NCI-H146 (cell line): ENCODE measurements around the gene DHTKD1.

Experiments
- DNase-seq: peaks from one replicate; lab custom pipeline; 2025; lab: John Stamatoyannopoulos, UW

The DHTKD1 gene, protein sequence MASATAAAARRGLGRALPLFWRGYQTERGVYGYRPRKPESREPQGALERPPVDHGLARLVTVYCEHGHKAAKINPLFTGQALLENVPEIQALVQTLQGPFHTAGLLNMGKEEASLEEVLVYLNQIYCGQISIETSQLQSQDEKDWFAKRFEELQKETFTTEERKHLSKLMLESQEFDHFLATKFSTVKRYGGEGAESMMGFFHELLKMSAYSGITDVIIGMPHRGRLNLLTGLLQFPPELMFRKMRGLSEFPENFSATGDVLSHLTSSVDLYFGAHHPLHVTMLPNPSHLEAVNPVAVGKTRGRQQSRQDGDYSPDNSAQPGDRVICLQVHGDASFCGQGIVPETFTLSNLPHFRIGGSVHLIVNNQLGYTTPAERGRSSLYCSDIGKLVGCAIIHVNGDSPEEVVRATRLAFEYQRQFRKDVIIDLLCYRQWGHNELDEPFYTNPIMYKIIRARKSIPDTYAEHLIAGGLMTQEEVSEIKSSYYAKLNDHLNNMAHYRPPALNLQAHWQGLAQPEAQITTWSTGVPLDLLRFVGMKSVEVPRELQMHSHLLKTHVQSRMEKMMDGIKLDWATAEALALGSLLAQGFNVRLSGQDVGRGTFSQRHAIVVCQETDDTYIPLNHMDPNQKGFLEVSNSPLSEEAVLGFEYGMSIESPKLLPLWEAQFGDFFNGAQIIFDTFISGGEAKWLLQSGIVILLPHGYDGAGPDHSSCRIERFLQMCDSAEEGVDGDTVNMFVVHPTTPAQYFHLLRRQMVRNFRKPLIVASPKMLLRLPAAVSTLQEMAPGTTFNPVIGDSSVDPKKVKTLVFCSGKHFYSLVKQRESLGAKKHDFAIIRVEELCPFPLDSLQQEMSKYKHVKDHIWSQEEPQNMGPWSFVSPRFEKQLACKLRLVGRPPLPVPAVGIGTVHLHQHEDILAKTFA

DNA sequence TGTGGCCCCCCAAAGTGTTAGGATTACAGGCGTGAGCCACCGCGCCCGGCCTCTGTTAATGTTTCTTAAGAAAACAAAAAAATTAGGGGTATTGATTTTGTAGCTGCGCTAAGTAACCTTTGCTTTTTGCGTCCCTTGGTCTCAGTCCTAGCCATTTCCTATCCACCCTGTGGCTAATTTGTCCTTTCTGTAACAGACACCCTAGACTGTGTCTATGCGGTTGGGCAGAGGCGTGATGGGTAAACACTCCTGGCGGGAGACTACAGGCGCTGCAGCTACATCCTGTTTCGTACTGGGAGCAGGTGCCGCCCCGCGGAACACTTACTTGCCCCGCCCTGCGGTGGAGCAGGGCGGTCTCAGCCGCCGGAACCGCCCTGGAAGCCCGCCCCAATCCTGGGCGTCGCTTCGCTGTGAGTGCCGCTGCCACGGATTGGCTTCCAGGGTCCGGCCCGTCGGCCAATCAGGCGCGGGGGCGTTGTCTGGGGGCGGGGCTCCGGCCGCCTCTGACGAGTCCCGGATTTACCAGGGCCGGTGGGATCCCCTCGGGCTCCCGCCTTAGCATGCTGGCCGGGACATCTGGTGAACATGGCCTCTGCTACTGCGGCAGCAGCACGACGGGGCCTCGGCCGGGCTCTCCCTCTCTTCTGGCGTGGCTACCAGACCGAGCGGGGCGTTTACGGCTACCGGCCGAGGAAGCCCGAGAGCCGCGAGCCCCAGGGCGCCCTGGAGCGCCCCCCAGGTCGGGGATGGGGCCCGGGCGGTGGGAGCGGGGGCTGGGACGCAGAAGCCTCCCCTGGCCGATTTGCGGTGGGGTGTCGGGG, at the start of gene DHTKD1:
Gene DHTKD1, plus strand, starts transcription at position 506 of the 821 bp plus-strand sequence. Its CDS starts 80 bp downstream, at position 586.
- DNase-seq: peak; percentile 100

DNA sequence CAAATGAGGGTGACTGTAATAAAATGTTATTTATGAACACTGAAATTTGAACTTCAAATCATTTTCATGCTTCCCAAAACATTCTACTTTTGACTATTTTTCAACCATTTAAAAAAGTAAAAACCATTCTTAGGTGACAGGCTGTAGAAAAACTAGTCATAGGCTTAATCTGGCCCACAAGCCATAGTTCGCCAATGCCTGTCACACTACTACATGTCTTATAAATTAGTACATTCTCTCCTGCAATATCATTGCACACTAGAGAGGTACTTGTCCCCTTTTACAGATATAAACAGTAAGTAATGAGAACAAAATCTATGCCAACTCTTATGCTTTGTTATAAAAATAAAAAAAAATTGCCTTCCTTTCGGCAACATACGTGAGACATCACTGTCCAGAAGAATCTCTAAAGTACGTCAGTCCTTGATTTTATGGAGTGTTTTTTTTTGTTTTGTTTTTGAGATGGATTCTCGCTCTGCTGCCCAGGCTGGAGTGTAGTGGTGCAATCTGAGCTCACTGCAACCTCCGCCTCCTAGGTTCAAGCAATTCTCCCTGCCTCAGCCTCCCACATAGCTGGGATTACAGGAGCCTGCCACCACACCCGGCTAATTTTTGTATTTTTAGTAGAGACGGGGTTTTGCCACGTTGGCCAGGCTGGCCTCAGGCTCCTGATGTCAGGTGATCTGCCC, 49.3 kb upstream of the DHTKD1 start:
- no peak for DNase-seq

DNA sequence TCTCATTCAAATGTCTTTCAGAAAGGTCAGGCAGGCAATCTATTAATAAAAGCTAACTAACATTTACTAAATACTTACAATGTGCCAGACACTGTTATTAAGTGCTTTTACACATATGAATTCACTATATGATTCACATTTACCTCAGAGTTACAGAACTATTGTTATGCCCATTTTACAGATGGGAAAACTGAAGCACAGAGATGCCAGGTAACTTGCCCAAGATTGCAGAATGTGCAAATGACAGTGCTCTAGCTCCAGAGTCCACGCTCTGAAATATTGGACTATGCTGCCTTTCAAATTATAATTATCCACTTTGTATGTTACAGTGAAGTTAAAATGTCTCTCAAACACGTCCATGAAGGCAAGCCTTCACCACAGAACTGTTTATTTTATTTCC, 48.2 kb upstream of the DHTKD1 start:
- DNase-seq: no peak

DNA sequence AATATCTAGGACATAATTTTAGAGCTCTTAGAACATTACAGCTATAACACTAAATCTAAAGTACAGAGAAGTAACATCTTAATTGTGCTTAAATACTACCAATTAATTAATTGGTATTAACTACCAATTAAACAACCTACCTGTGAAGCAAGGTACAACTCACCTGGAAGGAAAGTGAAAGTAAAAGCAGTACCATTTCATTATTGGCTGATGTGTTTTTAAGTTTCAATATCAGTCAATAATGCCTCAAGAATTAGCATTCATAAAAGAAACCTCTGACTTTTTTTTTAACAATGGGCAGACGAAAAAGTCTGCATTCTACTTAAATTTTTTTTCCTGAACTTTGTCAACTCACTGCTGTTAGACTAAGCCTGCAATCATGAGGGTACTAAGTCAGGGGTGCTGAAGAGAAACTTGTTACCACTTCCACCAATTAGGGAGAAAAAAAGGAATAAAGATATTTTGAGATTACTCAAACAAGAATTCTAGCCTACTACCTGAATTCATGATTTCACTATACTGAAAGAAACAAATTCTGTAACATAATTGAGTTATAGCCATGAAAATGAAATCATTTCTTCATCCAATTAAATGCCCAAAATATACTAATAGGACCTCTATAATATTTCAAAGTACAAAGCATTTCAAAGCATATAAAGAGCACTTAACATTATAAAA, 46.0 kb upstream of the DHTKD1 start:
- DNase-seq: no peak

DNA sequence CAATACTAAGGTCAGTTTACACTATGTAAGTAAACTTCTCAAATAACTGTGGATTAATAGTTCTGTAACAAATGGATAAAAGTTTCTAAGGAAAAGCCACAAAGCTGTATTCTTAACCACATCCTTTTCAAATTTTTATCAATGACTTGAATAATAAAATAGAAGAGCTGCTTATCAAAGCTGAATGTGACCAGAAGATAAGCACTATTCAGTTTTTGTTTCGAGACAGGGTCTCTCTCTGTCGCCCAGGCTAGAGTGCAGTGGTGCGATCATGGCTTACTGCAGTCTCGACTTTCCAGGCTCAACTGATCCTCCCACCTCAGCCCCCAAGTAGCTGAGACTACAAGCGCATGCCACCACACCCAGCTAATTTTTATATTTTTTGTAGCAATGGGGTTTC, 43.2 kb upstream of the DHTKD1 start:
- DNase-seq: no peak

DNA sequence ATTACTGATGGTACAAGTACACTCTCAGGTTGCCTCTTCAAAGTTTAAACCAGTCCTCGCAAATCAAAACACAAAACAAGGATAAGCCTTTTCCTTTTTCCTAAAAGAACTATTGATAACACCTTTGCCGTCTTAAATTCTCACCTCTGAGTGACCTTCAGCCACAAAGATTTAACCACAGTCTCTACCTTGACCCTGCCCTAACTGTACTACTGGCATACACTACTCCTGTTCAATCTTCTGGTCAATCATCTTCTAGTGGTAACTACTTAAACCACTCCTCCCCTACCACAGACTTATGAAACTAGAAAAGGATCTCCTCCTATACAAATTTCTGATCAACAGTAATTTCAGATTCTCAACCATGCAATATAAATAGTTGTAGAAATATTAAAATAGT, 41.2 kb upstream of the DHTKD1 start:
- no peak for DNase-seq

DNA sequence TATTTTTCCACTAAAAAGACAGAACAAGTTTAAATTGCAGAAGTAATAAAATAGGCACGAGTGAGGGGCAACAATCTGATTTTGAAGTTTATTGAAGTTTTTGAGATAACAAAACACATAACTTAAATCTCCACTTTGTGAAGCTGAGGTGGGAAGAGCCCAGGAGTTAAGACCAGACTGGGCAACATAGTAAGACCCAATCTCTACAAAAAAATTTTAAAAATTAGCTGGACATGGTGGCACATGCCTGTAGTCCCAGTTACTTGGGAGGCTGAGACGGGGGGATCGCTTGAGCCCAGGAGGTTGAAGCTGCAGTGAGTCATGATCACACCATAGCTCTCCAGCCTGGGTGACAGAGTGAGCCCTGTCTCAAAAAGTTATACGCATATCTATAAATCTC, 37.4 kb upstream of the DHTKD1 start:
- DNase-seq: no peak

DNA sequence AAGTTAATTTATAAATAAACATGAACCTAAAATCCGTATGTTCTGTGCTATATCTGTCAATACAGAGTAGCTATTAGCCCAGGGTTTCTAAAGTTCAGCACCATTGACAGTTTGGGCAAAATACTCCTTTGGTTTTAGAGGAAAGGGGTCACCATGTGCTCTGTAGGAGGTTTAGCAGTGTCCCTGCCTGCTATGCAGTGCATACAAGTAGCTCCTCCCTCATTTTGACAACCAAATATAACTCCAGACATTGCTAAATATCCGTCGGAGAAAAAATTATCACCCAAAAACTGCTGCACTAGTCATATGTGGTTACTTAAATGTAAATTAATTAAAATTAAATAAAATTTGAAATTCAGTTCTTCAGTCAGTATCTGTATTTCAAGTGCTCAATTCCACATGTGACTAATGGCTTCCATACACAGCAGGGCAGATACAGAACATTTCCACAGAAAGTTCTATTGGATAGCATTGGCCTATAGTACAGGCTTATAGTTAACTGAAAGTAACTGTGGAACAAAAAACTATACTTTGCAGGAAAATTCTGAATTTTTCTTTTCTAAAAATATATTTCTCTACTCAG, 32.6 kb upstream of the DHTKD1 start:
- no peak for DNase-seq

DNA sequence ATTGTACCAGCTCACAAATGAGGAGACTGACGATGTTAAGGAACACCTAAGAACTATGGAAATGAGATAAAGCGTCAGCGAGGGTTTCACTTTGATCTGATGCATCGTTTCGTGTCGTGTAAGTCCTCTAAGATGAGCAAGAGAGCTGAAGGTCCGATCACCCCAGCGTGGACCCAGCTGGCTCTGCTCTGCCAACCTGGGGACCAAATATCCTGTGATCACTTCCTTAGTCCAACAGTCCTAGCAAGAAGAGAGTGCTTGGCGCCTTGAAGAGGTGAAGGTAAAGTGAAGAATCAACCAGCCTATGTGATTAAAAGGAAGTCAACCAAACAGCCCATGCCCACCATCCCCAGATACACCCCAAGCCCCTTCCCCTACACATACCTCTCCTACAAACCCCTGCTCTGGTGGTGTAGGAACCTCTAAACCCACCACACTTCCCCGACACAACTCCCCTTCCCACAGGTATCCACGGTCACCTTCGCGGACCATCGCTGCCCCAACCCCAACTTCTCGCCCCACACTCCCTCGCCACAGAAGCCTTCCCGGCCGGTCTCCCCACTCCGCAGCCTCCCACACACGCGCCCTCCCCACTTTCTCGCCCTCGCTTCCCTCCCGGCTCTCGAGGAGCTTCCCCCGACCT, 26.9 kb upstream of the DHTKD1 start:
- peak; percentile 36 for DNase-seq

DNA sequence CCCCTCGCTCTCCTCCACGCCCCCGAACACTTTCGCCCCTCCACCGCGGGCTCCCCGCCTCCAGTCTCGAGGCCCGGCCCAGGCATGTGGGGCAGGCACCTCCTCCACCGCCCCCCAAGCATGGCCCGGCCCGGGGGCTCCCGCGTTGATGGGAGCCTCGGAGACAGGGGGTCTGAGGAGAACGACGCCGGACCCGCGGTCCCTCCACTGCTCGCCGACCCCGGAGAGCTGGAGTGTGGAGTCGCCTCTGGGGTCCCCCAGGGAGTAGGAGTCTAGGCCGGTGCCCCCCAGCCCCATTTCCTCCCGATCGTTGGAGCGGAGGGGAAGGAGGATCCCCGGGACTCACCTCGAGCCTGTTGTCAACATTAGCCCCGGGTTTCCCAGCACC, 26.4 kb upstream of the DHTKD1 start:
- peak; percentile 64 for DNase-seq

DNA sequence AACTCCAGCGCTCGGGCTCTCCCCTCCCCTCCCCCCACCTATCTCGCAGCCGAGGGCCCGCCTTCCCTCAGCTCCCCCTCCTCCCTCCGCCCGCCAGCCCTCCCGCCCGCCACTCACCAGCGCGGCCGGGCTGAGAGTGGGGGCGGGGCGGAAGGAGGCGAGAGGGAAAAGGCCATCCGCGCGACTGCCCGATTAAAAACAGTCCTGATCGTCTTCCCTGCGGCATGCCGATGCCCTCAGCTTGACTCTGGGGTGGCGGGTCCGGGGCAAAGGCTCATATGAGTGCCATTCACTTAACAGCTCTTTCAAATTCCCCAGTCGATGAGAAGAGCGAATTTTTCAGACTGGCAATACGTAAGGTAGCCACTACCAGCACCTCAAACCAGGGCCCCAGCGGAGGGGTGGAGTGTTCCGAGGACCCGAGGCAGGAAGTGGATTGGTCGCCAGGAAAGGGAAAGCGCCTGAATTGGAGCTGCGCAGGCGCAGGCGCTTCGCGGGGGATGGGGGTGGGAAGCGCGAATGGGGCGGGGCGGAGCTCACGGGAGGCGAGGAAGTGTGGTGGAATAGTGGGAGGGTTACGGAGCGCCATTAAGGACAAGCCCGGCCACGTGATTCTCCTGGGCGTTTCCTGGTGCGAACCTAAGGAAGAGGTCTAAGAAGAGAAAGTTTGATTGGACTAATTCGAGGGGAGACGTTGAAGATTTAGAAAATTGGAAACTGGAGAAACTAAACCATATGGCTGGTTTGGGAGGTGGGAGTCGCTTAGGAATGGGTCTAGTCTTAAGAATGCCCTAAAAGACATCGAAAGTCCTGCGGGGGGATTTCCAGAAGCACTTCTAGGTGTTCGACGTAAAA, 25.7 kb upstream of the DHTKD1 start, which contains the start of gene UPF2:
Gene UPF2, minus strand, starts transcription at position 13 of the 855 bp plus-strand sequence. CDS start 7,386 bp downstream, outside the sequence.
- peak; percentile 100 for DNase-seq

DNA sequence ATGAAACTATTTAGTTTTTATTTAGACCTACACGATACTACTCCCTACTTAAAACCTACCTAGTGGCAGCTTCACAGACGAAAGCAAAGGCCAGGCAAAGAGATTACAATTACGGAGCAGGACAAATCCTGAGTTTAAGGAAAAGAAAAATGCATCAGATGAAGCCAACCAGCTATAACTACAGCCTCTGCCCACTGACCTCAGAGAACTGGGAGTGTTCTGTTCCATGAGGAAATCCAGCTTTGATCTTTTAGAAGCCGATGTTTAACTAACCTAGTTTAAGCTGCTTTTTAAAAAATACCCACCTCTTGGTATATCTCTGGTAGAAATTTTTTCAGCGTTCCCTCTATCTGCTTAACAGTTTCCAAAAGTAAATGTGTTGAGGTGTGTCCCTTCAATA, 23.2 kb upstream of the DHTKD1 start:
- DNase-seq: no peak

DNA sequence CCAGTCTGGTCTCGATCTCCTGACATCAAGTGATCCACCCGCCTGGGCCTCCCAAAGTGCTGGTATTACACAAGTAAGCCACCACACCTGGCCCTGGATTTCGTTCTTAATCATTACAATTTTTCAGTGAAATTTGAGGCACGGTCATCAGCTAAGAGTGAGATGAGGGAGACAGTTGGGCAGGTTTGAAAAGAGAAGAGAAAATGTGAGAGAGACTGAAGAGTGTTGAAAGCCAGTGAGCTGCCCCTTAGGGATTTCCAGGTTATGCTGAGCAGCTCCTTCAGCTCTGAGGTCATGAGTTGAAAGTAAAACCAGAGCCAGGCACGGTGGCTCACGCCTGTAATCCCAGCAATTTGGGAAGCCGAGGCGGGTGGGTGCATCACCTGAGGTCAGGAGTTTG, 20.2 kb upstream of the DHTKD1 start:
- DNase-seq: no peak

DNA sequence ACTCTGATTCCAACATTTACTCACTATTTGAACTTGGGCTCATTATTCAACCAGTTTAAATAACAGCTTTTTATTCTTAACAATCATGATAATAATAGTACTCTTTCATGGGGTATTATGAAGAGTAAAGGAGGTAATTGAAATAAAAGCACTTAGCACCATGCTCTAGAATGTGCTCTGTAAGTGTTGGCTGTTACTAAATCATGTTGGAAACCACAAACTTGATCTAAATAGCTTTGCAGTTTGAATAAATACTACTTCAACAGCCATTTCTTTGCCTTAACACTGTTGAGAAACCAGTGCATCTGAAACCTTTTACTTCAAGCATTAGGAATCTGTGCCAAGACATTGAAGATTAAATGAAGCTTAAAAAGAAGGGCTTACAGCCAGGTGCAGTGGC, 18.2 kb upstream of the DHTKD1 start:
- DNase-seq: no peak

DNA sequence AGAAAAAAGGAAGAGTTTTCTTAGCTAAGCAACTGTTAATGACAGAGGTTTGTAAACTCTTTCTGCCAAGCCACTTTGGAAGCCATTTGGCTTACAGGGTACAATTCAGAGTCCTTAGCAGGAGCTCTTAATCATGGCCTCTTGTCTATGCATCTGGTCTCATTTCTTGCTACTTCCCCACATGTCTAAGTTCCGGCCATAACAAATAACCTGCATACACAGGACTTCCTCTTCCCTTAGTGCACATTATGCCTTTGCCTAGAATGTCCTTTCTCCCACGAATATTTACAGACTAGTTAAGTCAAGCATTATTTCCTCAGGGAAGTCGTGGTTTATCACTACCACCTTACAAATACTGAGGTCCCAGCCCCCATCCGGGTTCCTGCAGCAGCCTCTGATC, 17.5 kb upstream of the DHTKD1 start:
- no peak for DNase-seq

DNA sequence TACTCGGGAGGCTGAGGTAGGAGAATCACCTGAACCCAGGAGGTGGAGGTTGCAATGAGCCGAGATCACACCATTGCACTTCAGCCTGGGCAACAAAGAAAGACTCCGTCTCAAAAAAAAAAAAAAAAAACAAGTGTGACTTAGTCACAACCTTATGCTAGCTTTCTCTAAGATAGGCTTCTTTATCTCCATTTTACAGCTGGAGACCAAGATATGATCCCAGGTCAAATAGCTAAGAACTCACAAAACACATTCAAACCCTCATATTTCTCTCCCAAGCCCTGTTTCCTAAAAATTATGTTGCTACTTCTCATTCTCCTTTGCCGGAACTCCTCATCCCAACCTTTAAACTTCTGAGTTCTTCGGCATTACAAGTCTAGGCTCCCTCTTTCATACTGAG, 13.0 kb upstream of the DHTKD1 start:
- no peak for DNase-seq

DNA sequence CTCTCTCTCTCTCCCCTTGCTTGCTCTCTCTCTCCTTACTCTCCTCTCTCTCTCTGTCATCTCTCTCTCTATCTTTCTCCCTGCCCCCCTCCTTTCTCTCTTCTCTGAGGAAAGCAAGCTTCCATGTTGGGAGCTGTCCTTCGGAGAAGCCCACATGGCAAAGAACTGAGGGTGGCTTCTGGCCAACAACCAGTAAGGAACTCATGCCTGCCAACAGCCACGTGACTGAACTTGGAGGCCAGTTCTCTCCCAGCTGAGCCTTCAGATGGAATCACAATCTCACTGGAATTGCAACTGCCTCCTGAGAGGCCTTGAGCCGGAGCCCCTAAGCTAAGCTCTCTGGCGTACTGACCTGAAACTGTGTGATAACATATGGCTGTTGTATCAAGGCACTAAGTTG, 12.0 kb upstream of the DHTKD1 start:
- DNase-seq: no peak

DNA sequence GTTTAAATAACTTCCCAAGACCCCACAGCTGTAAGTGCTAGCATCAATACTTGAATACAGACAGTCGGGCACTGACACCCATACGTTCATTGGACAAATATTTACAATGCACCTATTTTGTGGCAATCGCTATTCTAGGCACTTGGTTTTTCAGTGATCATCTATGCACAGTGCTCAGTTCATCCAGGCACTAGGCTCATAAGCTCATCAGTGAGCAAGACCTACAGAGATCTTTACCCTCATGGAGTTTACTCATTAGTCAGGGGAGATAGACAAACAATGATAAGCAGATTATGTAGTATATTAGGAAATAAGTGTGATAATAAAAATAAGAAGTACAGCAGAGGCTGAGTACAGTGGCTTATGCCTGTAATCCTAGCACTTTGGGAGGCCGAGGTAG, 7.6 kb upstream of the DHTKD1 start:
- no peak for DNase-seq
